ENCODE measurements around the gene NRXN3. TPM values are rescaled to one million over a fixed set of nuclear protein-coding genes. Genes with fewer than 3 reads are reported as not detected.

The NRXN3 gene
- polyA plus RNA-seq, 1 donor from 2014 or later = 110 TPM

DNA sequence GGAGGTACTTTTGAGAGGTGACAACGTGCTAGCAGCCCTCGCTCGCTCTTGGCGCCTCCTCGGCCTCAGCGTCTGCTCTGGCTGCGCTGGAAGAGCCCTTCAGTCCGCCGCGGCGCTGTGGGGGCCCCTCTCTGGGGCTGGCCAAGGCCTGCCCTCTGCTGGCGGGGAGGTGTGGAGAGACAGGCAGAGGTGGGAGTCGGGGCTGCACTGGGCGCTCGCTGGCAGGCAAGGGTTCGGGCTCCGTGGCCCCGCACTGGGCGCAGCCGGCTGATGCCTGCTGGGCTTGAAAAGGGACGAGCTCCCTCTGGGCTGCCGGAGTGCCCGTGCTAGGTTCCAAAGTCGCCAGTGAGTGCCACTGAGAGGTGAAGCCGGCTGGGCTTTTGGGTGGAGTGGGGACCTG lies 1461.1 kb downstream of the NRXN3 start (continued):
- TF ChIP-seq, protein P1, sequence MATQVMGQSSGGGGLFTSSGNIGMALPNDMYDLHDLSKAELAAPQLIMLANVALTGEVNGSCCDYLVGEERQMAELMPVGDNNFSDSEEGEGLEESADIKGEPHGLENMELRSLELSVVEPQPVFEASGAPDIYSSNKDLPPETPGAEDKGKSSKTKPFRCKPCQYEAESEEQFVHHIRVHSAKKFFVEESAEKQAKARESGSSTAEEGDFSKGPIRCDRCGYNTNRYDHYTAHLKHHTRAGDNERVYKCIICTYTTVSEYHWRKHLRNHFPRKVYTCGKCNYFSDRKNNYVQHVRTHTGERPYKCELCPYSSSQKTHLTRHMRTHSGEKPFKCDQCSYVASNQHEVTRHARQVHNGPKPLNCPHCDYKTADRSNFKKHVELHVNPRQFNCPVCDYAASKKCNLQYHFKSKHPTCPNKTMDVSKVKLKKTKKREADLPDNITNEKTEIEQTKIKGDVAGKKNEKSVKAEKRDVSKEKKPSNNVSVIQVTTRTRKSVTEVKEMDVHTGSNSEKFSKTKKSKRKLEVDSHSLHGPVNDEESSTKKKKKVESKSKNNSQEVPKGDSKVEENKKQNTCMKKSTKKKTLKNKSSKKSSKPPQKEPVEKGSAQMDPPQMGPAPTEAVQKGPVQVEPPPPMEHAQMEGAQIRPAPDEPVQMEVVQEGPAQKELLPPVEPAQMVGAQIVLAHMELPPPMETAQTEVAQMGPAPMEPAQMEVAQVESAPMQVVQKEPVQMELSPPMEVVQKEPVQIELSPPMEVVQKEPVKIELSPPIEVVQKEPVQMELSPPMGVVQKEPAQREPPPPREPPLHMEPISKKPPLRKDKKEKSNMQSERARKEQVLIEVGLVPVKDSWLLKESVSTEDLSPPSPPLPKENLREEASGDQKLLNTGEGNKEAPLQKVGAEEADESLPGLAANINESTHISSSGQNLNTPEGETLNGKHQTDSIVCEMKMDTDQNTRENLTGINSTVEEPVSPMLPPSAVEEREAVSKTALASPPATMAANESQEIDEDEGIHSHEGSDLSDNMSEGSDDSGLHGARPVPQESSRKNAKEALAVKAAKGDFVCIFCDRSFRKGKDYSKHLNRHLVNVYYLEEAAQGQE (IDR thresholded peaks at IDR 0.05; ENCODE audit: borderline replicate concordance) = no peak

DNA sequence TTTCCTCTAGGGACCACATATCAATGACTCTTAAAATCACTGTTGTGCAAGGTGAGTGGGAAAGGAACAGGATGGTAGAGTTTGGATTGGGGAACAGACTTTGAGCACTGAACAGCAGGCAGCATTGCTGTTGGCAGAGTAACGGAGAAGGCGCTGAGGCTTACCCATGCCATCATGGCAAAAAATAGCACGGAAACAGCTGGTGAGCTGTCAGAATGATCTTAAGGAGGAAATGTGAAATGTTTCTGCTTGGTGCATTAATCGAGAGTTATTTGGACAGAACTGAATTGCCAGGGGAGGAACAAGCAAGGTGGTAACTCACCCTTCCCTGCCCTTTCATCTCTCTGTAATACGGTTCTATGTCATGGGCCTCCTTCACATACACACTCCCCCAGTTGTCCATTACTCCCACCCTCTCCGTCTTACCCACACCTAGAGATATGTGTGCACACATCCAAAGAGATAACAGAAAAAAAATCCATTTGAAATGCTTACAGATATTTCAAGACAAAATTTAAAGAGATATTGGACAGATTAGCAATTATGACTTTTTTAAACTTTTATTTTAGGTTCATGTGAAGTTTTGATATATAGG lies 1468.6 kb downstream of the NRXN3 start:
- Histone ChIP-seq H3K36me3 (ENCODE audit: insufficient read depth, low read length) (no peaks in the 10 kb centered on the region), H3F3A (ENCODE audit: insufficient read depth, low read length, poor library complexity, severe bottlenecking) (no peaks in the 10 kb centered on the region), H2AFZ (ENCODE audit: low read depth, low read length) (no peak overlapping the region), H4K20me1 (ENCODE audit: insufficient read depth) (no peaks in the 10 kb centered on the region), H3K27ac (ENCODE audit: low read length) (no peak overlapping the region), H3K4me3 (ENCODE audit: low read length) (no peak overlapping the region), H3K4me2 (ENCODE audit: low read length) (no peak overlapping the region), H3K27me3 (ENCODE audit: insufficient read depth, low read depth, low read length) (no peaks in the 10 kb centered on the region), H3K9me3 (ENCODE audit: low read length) (no peaks in the 10 kb centered on the region), H3K9me2 (ENCODE audit: insufficient read depth, low read length) (no peaks in the 10 kb centered on the region), H3K79me2 (replicated peaks; ENCODE audit: insufficient read depth, low read length) (no peaks in the 10 kb centered on the region), H3K9ac (ENCODE audit: low read length) (no peak overlapping the region)
- no peak for TF ChIP-seq RAD21 (conservative IDR thresholded peaks at IDR 0.05)
- TF ChIP-seq MXI1 (conservative IDR thresholded peaks at IDR 0.05; ENCODE audit: poor library complexity, severe bottlenecking) = no peak
- TF ChIP-seq POLR2AphosphoS5 (IDR thresholded peaks at IDR 0.05) = no peak
- TF ChIP-seq, protein P2, sequence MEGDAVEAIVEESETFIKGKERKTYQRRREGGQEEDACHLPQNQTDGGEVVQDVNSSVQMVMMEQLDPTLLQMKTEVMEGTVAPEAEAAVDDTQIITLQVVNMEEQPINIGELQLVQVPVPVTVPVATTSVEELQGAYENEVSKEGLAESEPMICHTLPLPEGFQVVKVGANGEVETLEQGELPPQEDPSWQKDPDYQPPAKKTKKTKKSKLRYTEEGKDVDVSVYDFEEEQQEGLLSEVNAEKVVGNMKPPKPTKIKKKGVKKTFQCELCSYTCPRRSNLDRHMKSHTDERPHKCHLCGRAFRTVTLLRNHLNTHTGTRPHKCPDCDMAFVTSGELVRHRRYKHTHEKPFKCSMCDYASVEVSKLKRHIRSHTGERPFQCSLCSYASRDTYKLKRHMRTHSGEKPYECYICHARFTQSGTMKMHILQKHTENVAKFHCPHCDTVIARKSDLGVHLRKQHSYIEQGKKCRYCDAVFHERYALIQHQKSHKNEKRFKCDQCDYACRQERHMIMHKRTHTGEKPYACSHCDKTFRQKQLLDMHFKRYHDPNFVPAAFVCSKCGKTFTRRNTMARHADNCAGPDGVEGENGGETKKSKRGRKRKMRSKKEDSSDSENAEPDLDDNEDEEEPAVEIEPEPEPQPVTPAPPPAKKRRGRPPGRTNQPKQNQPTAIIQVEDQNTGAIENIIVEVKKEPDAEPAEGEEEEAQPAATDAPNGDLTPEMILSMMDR (IDR thresholded peaks at IDR 0.05; ENCODE audit: poor library complexity, severe bottlenecking) = no peak
- TF ChIP-seq, protein P1 (IDR thresholded peaks at IDR 0.05; ENCODE audit: borderline replicate concordance) = no peak
- TF ChIP-seq SMC3 (conservative IDR thresholded peaks at IDR 0.05; ENCODE audit: poor library complexity) = no peak
- TF ChIP-seq TAF1 (IDR thresholded peaks at IDR 0.05; ENCODE audit: low read depth) = no peak
- TF ChIP-seq EZH2 (IDR thresholded peaks at IDR 0.05; ENCODE audit: borderline replicate concordance, insufficient read depth, low read length, poor library complexity, severe bottlenecking) = no peak
- no peak for TF ChIP-seq EP300 (conservative IDR thresholded peaks at IDR 0.05; ENCODE audit: poor library complexity, severe bottlenecking)
